Measurements from ENCODE around the gene NOL4L. TPM values are rescaled to one million over a fixed set of nuclear protein-coding genes. Genes with fewer than 3 reads are reported as not detected.

NOL4L gene
- total RNA-seq, 1 donor from 2014 or later: 15.4 TPM

DNA sequence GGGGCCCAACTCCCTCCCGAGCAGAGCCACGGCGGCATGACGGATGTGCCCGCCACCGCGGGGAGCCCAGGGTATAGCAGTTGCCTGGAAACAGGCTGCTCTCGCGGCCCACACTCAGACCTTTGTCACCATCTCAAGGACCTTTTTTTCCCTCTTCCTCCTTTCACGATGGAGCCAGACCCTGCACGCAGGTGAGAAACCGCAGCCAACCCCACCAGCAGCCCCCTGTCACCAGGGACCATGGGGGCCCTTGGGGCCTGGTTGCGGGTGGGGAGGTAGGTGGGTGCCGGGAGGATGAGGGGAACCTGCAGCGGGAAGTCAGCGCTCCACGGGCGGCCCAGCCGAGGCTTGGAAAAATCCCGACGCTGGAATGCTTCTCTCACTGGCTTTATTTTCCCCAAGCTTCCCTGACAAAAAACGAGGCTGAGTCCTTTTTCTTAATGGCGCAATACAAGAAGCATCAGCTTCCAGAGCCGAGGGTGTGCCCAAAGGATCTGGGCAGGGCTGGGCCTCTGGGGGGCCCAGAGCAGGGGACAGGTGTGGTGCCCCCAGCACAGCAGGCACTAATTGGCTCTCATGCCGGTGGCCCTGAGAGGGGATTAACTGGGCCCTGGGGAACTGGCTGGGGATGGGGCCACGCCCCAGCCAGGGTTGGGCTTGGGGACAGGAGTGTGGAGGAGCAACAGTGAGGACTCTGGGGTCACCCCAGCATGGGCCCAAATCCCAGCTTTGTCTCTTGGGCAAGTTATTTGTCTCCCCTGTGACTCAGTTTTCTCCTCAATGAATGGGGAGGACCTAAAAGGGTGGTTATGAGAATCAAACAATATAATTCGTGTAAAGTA, 23.9 kb downstream of the NOL4L start:
- DNase-seq (ENCODE audit: low read depth): no peak

DNA sequence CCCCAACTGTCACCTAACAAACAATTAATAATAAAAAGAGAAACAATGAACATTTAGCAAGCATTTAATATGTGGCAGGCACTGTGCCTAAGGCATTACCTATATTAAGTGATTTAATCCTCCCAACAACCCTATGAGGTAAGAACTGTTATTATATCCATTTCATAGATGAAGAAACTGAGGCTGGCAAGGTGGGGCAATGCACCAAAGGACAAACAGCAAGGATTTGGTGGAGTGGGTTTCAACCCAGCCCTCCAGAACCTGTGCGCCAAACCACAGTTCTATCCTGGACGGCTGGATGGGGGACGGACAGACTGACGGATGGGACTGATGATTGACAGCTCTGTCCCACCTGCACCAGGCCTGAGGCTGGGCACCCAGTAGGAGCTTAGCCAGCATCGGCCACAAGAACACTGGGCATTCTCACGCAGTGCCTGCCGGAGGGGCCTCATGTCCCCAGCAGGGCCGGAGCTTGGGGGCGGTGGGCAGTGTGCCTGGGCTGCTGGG, 24.6 kb downstream of the NOL4L start:
- no peak for DNase-seq (ENCODE audit: low read depth)

- DNase-seq (ENCODE audit: low read depth): no peak
Observed at GRCh38 chr20:32559753-32560380, 25.3 kb downstream of the NOL4L start.

GRCh38 chr20:32559205-32559752, 25.9 kb downstream of the NOL4L start:
- DNase-seq (ENCODE audit: low read depth): no peak

GRCh38 chr20:32558526-32558925, 26.6 kb downstream of the NOL4L start:
- DNase-seq (ENCODE audit: low read depth): no peak

- no peak for DNase-seq (ENCODE audit: low read depth)
Observed at GRCh38 chr20:32557319-32557718, 27.8 kb downstream of the NOL4L start.

- no peak for DNase-seq (ENCODE audit: low read depth)
Observed at GRCh38 chr20:32556312-32557184, 28.6 kb downstream of the NOL4L start.

- DNase-seq (ENCODE audit: low read depth): no peak
Observed at GRCh38 chr20:32555584-32555983, 29.5 kb downstream of the NOL4L start.

GRCh38 chr20:32554965-32555289, 30.2 kb downstream of the NOL4L start:
- DNase-seq (ENCODE audit: low read depth): no peak

GRCh38 chr20:32553618-32554017, 31.5 kb downstream of the NOL4L start:
- no peak for DNase-seq (ENCODE audit: low read depth)

DNA sequence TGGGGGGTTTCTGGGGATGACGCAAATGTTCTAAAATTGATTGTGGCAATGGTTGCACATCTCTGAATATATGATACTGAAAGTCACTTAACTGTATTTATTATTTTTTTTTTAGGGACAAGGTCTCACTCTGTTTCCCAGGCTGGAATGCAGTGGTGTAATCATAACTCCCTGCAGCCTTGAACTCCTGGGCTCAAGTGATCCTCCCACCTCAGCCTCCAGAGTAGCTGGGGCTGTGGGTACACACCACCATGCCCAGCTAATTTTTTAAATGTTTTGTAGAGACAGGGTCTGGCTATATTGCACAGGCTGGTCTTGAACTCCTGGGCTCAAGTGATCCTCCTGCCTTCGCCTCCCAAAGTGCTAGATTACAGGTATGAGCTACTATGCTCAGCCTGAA, 33.4 kb downstream of the NOL4L start:
- DNase-seq (ENCODE audit: low read depth): no peak

GRCh38 chr20:32549842-32550241, 35.3 kb downstream of the NOL4L start:
- DNase-seq (ENCODE audit: low read depth): no peak

DNA sequence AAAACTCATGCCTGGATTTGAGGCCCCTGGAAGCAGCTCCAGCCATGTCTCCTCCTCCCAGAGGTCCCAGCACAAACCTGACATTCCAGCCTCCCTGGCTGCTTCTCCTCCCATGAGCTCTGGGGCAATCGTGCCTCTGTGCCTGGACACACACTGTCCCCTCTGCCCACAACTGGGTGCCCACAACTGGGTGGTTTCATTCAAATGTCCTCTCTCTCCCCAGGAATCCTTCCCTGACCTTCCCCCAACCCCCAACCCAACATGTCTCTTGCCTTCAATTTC, 37.4 kb downstream of the NOL4L start:
- DNase-seq (ENCODE audit: low read depth): no peak

GRCh38 chr20:32546918-32547752, 38.0 kb downstream of the NOL4L start:
- no peak for DNase-seq (ENCODE audit: low read depth)

GRCh38 chr20:32544893-32545840, 40.0 kb downstream of the NOL4L start:
- no peak for DNase-seq (ENCODE audit: low read depth)

- DNase-seq (ENCODE audit: low read depth): no peak
Observed at GRCh38 chr20:32544260-32544722, 40.8 kb downstream of the NOL4L start.

GRCh38 chr20:32543570-32544259, 41.4 kb downstream of the NOL4L start:
- no peak for DNase-seq (ENCODE audit: low read depth)

- no peak for DNase-seq (ENCODE audit: low read depth)
Observed at GRCh38 chr20:32542259-32542615, 42.9 kb downstream of the NOL4L start.

Data from renal cortical epithelial cell (primary cell).